Measurements from ENCODE around the gene PATL2. TPM values are rescaled to one million over a fixed set of nuclear protein-coding genes. Genes with fewer than 3 reads are reported as not detected.

PATL2 gene
- total and polyA plus RNA-seq, 2 experiments from 2014 or later, result 0.19 TPM; not detected in 1

DNA sequence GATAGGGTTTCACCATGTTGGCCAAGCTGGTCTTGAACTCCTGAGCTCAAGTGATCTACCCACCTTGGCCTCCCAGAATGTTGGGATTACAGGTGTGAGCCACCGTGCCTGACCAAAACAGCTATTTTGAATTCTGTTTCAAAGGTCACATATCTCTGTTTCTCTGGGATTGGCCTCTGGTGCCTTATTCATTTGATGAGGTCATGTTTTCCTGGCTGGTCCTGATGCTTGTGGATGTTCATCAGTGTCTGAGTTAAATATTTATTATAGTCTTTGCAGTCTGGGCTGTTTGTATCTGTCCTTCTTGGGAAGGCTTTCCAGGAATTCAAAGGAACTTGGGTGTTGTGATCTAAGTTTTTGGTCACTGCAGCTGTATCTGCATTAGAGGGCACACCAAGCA, 5.1 kb downstream of the PATL2 start:
- Histone ChIP-seq H4K20me1 (replicated peaks; ENCODE audit: insufficient read depth) (no peaks in the 10 kb centered on the region), H3K4me3 (no peak overlapping the region), H3K9me2 (ENCODE audit: insufficient read depth) (no peaks in the 10 kb centered on the region), H3K27ac (ENCODE audit: low read depth) (no peak overlapping the region), H3K27me3 (ENCODE audit: insufficient read depth) (no peaks in the 10 kb centered on the region), H3K79me2 (replicated peaks; ENCODE audit: insufficient read depth) (no peaks in the 10 kb centered on the region), H2AFZ (no peak overlapping the region), H3K36me3 (ENCODE audit: insufficient read depth) (no peaks in the 10 kb centered on the region), H3F3A (replicated peaks; ENCODE audit: low read depth) (no peaks in the 10 kb centered on the region), H3K4me2 (no peak overlapping the region), H3K4me1 (ENCODE audit: insufficient read depth) (no peaks in the 10 kb centered on the region)
- Mint-ChIP-seq H3K27ac (no peak overlapping the region), H3K4me3 (no peak overlapping the region), H3K9me3 (peaks cover 15% of the 10 kb centered on the region), H3K27me3 (ENCODE audit: insufficient read depth, low read depth, poor library complexity) (no peaks in the 10 kb centered on the region), H3K36me3 (ENCODE audit: low read depth) (0 out of 3 replicates have a peak, but pooled peaks cover 6% of the 10 kb centered on the region), H3K4me1 (no peaks in the 10 kb centered on the region; the same call in 2 of the 3 replicates)
- ATAC-seq, result no peak
- DNase-seq (ENCODE audit: low spot score), result no peak
- TF ChIP-seq ZNF114 (CRISPR knock-in tag; IDR thresholded peaks at IDR 0.05), result no peak
- TF ChIP-seq, protein P1, sequence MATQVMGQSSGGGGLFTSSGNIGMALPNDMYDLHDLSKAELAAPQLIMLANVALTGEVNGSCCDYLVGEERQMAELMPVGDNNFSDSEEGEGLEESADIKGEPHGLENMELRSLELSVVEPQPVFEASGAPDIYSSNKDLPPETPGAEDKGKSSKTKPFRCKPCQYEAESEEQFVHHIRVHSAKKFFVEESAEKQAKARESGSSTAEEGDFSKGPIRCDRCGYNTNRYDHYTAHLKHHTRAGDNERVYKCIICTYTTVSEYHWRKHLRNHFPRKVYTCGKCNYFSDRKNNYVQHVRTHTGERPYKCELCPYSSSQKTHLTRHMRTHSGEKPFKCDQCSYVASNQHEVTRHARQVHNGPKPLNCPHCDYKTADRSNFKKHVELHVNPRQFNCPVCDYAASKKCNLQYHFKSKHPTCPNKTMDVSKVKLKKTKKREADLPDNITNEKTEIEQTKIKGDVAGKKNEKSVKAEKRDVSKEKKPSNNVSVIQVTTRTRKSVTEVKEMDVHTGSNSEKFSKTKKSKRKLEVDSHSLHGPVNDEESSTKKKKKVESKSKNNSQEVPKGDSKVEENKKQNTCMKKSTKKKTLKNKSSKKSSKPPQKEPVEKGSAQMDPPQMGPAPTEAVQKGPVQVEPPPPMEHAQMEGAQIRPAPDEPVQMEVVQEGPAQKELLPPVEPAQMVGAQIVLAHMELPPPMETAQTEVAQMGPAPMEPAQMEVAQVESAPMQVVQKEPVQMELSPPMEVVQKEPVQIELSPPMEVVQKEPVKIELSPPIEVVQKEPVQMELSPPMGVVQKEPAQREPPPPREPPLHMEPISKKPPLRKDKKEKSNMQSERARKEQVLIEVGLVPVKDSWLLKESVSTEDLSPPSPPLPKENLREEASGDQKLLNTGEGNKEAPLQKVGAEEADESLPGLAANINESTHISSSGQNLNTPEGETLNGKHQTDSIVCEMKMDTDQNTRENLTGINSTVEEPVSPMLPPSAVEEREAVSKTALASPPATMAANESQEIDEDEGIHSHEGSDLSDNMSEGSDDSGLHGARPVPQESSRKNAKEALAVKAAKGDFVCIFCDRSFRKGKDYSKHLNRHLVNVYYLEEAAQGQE (IDR thresholded peaks at IDR 0.05; ENCODE audit: unreplicated experiment), result no peak
- no peak for TF ChIP-seq JUNB (IDR thresholded peaks at IDR 0.05; ENCODE audit: unreplicated experiment)
- TF ChIP-seq POLR2AphosphoS5 (IDR thresholded peaks at IDR 0.05; ENCODE audit: low read depth), result no peak
- TF ChIP-seq, protein P2, sequence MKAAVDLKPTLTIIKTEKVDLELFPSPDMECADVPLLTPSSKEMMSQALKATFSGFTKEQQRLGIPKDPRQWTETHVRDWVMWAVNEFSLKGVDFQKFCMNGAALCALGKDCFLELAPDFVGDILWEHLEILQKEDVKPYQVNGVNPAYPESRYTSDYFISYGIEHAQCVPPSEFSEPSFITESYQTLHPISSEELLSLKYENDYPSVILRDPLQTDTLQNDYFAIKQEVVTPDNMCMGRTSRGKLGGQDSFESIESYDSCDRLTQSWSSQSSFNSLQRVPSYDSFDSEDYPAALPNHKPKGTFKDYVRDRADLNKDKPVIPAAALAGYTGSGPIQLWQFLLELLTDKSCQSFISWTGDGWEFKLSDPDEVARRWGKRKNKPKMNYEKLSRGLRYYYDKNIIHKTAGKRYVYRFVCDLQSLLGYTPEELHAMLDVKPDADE (IDR thresholded peaks at IDR 0.05), result no peak
- TF ChIP-seq, protein P3, sequence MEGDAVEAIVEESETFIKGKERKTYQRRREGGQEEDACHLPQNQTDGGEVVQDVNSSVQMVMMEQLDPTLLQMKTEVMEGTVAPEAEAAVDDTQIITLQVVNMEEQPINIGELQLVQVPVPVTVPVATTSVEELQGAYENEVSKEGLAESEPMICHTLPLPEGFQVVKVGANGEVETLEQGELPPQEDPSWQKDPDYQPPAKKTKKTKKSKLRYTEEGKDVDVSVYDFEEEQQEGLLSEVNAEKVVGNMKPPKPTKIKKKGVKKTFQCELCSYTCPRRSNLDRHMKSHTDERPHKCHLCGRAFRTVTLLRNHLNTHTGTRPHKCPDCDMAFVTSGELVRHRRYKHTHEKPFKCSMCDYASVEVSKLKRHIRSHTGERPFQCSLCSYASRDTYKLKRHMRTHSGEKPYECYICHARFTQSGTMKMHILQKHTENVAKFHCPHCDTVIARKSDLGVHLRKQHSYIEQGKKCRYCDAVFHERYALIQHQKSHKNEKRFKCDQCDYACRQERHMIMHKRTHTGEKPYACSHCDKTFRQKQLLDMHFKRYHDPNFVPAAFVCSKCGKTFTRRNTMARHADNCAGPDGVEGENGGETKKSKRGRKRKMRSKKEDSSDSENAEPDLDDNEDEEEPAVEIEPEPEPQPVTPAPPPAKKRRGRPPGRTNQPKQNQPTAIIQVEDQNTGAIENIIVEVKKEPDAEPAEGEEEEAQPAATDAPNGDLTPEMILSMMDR (conservative IDR thresholded peaks at IDR 0.05; ENCODE audit: low read depth in 2 of 2), result no peak
- no peak for TF ChIP-seq EZH2phosphoT487 (IDR thresholded peaks at IDR 0.05; ENCODE audit: unreplicated experiment)
- TF ChIP-seq, protein P4, sequence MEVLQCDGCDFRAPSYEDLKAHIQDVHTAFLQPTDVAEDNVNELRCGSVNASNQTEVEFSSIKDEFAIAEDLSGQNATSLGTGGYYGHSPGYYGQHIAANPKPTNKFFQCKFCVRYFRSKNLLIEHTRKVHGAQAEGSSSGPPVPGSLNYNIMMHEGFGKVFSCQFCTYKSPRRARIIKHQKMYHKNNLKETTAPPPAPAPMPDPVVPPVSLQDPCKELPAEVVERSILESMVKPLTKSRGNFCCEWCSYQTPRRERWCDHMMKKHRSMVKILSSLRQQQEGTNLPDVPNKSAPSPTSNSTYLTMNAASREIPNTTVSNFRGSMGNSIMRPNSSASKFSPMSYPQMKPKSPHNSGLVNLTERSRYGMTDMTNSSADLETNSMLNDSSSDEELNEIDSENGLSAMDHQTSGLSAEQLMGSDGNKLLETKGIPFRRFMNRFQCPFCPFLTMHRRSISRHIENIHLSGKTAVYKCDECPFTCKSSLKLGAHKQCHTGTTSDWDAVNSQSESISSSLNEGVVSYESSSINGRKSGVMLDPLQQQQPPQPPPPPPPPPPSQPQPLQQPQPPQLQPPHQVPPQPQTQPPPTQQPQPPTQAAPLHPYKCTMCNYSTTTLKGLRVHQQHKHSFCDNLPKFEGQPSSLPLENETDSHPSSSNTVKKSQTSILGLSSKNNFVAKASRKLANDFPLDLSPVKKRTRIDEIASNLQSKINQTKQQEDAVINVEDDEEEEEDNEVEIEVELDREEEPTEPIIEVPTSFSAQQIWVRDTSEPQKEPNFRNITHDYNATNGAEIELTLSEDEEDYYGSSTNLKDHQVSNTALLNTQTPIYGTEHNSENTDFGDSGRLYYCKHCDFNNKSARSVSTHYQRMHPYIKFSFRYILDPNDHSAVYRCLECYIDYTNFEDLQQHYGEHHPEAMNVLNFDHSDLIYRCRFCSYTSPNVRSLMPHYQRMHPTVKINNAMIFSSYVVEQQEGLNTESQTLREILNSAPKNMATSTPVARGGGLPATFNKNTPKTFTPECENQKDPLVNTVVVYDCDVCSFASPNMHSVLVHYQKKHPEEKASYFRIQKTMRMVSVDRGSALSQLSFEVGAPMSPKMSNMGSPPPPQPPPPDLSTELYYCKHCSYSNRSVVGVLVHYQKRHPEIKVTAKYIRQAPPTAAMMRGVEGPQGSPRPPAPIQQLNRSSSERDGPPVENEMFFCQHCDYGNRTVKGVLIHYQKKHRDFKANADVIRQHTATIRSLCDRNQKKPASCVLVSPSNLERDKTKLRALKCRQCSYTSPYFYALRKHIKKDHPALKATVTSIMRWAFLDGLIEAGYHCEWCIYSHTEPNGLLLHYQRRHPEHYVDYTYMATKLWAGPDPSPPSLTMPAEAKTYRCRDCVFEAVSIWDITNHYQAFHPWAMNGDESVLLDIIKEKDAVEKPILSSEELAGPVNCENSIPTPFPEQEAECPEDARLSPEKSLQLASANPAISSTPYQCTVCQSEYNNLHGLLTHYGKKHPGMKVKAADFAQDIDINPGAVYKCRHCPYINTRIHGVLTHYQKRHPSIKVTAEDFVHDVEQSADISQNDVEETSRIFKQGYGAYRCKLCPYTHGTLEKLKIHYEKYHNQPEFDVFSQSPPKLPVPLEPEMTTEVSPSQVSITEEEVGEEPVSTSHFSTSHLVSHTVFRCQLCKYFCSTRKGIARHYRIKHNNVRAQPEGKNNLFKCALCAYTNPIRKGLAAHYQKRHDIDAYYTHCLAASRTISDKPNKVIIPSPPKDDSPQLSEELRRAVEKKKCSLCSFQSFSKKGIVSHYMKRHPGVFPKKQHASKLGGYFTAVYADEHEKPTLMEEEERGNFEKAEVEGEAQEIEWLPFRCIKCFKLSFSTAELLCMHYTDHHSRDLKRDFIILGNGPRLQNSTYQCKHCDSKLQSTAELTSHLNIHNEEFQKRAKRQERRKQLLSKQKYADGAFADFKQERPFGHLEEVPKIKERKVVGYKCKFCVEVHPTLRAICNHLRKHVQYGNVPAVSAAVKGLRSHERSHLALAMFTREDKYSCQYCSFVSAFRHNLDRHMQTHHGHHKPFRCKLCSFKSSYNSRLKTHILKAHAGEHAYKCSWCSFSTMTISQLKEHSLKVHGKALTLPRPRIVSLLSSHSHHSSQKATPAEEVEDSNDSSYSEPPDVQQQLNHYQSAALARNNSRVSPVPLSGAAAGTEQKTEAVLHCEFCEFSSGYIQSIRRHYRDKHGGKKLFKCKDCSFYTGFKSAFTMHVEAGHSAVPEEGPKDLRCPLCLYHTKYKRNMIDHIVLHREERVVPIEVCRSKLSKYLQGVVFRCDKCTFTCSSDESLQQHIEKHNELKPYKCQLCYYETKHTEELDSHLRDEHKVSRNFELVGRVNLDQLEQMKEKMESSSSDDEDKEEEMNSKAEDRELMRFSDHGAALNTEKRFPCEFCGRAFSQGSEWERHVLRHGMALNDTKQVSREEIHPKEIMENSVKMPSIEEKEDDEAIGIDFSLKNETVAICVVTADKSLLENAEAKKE (CRISPR knock-in tag; IDR thresholded peaks at IDR 0.05), result no peak
- no peak for TF ChIP-seq EZH2 (IDR thresholded peaks at IDR 0.05; ENCODE audit: low read depth, unreplicated experiment)
- TF ChIP-seq STAT1 (IDR thresholded peaks at IDR 0.05; ENCODE audit: unreplicated experiment), result no peak
- TF ChIP-seq ZNF331 (CRISPR knock-in tag; IDR thresholded peaks at IDR 0.05; ENCODE audit: low read depth), result no peak
- TF ChIP-seq NANOG (IDR thresholded peaks at IDR 0.05; ENCODE audit: borderline replicate concordance), result no peak
- no peak for TF ChIP-seq CREB1 (CRISPR knock-in tag; IDR thresholded peaks at IDR 0.05; ENCODE audit: low read depth)
